H1 (cell line): Measurements from ENCODE around the gene PSPH. TPM values are rescaled to one million over a fixed set of nuclear protein-coding genes. Genes with fewer than 3 reads are reported as not detected.

ENCODE experiments used
- CTCF ChIA-PET: fragments of 300-600 bp; sonication (Branson Sonifier 250); formaldehyde crosslinking; loops from one replicate; lab custom pipeline; 2021; ENCODE audit not compliant: partially characterized antibody; lab: Charles Lee
- POLR2A ChIA-PET: fragments of 300-600 bp; sonication (Branson Sonifier 250); formaldehyde crosslinking; loops from one replicate; lab custom pipeline; 2021; ENCODE audit warnings: inconsistent platforms; ENCODE audit not compliant: partially characterized antibody; lab: Charles Lee
- DNase-seq, 2 experiments: peaks; one replicate each; pipeline versions ENCODE4 v3.0.0 to v3.0.0-alpha.2; 2010 to 2022; ENCODE audit warnings: low spot score in 2 of 2, low read depth in 1 of 2, mixed read lengths in 1 of 2
- FAIRE-seq: peaks from 2 replicates; lab custom pipeline; 2011; peaks lifted over from hg19 to GRCh38; lab: Jason Lieb, UNC
- H2AFZ ChIP-seq: 2 replicates; pipeline ENCODE4 v1.8.1; 2012; ENCODE audit warnings: low read length, inconsistent platforms
- H2AK5ac ChIP-seq: 2 replicates; pipeline ENCODE4 v1.6.1; 2013; ENCODE audit warnings: low read depth, low read length
- H2BK120ac ChIP-seq: replicated peaks from 2 replicates; pipeline ENCODE3; 2013; ENCODE audit warnings: low read depth, low read length, inconsistent platforms
- H2BK12ac ChIP-seq: 2 replicates; pipeline ENCODE4 v1.6.1; 2013; ENCODE audit warnings: low read depth, low read length
- H2BK15ac ChIP-seq: 2 replicates; pipeline ENCODE4 v1.6.1; 2013; ENCODE audit warnings: low read length
- H2BK20ac ChIP-seq: 2 replicates; pipeline ENCODE4 v1.6.1; 2013; ENCODE audit warnings: low read length
- H2BK5ac ChIP-seq: 2 replicates; pipeline ENCODE4 v1.6.1; 2013; ENCODE audit warnings: low read depth, low read length
- H3K14ac ChIP-seq: 2 replicates; pipeline ENCODE4 v1.6.1; 2013; ENCODE audit warnings: inconsistent platforms; ENCODE audit not compliant: insufficient read length
- H3K18ac ChIP-seq: 2 replicates; pipeline ENCODE4 v1.6.1; 2013; ENCODE audit warnings: low read length; ENCODE audit errors: extremely low read depth
- H3K23ac ChIP-seq: 2 replicates; pipeline ENCODE4 v1.6.1; 2013; ENCODE audit warnings: inconsistent platforms; ENCODE audit not compliant: insufficient read length
- H3K23me2 ChIP-seq: 2 replicates; pipeline ENCODE4 v1.6.1; 2013; ENCODE audit warnings: low read depth, low read length
- H3K27ac ChIP-seq: 2 replicates; pipeline ENCODE4 v1.6.1; 2011; ENCODE audit warnings: low read depth, low read length, inconsistent platforms
- H3K27me3 ChIP-seq, 4 experiments: replicated peaks in 1 of 4; 1 replicate in 1 of 4; 2 replicates in 3 of 4; pipeline versions ENCODE4 v1.6.1 to v1.8.1; 2011 to 2013; ENCODE audit warnings: low read length in 3 of 4, mild to moderate bottlenecking in 3 of 4, inconsistent platforms in 2 of 4, mixed read lengths in 2 of 4, moderate library complexity in 1 of 4; ENCODE audit not compliant: control insufficient read depth in 3 of 4, insufficient read depth in 3 of 4; ENCODE audit errors: extremely low read depth in 1 of 4
- H3K36me3 ChIP-seq, 4 experiments: 2 replicates each; pipeline versions ENCODE4 v1.6.1 to v1.8.1; 2011 to 2013; ENCODE audit warnings: mild to moderate bottlenecking in 4 of 4, low read length in 3 of 4, moderate library complexity in 2 of 4, control low read depth in 1 of 4, inconsistent platforms in 1 of 4; ENCODE audit not compliant: insufficient read depth in 4 of 4, control insufficient read depth in 2 of 4
- H3K4ac ChIP-seq: replicated peaks from 2 replicates; pipeline ENCODE3; 2013; ENCODE audit warnings: low read length, low read depth, mixed read lengths, inconsistent platforms; ENCODE audit not compliant: insufficient read length
- H3K4me1 ChIP-seq, 4 experiments: replicated peaks in 1 of 4; 1 replicate in 1 of 4; 2 replicates in 3 of 4; pipeline versions ENCODE4 v1.6.1 to v1.8.1; 2011 to 2013; ENCODE audit warnings: low read length in 3 of 4, inconsistent platforms in 2 of 4, mixed read lengths in 1 of 4; ENCODE audit not compliant: insufficient read depth in 4 of 4, control insufficient read depth in 3 of 4
- H3K4me2 ChIP-seq, 2 experiments: 2 replicates each; pipeline versions ENCODE4 v1.6.1 to v1.8.1; 2011 to 2013; ENCODE audit warnings: low read depth in 2 of 2, low read length in 2 of 2, control low read depth in 1 of 2, inconsistent platforms in 1 of 2, mild to moderate bottlenecking in 1 of 2; ENCODE audit not compliant: insufficient read depth in 1 of 2
- H3K4me3 ChIP-seq, 4 experiments: fragments of 200-600, 300-600 bp in 1 of 4; sonication (generic), shearing (Covaris generic), sonication (Bioruptor Twin) in 1 of 4; 2 replicates each; pipeline versions ENCODE4 v1.5.1 to v1.8.1; 2011 to 2016; ENCODE audit warnings: low read length in 4 of 4, low read depth in 3 of 4, control low read depth in 2 of 4, inconsistent platforms in 2 of 4, mild to moderate bottlenecking in 2 of 4, mixed read lengths in 1 of 4, moderate library complexity in 1 of 4; ENCODE audit not compliant: insufficient read depth in 2 of 4; ENCODE audit errors: extremely low read depth in 1 of 4
- H3K56ac ChIP-seq: replicated peaks from 2 replicates; pipeline ENCODE3; 2013; ENCODE audit warnings: low read depth, mild to moderate bottlenecking, mixed read lengths, low read length, inconsistent platforms; ENCODE audit not compliant: insufficient read length
- H3K79me1 ChIP-seq: 2 replicates; pipeline ENCODE4 v1.6.1; 2013; ENCODE audit warnings: low read depth, low read length, control low read depth
- H3K79me2 ChIP-seq, 2 experiments: 2 replicates each; pipeline versions ENCODE4 v1.6.1 to v1.8.1; 2012 to 2013; ENCODE audit warnings: low read length in 2 of 2, mild to moderate bottlenecking in 2 of 2, inconsistent platforms in 1 of 2; ENCODE audit not compliant: insufficient read depth in 2 of 2, control insufficient read depth in 1 of 2
- H3K9ac ChIP-seq, 4 experiments: replicated peaks in 1 of 4; 1 replicate in 1 of 4; 2 replicates in 3 of 4; pipeline versions ENCODE4 v1.6.1 to v1.8.1; 2011 to 2013; ENCODE audit warnings: low read depth in 3 of 4, low read length in 3 of 4, control low read depth in 2 of 4, mild to moderate bottlenecking in 2 of 4, moderate library complexity in 2 of 4, inconsistent platforms in 1 of 4; ENCODE audit errors: extremely low read depth in 1 of 4
- H3K9me3 ChIP-seq, 2 experiments: 2 replicates each; pipeline versions ENCODE4 v1.6.1 to v1.8.1; 2012 to 2013; ENCODE audit warnings: mild to moderate bottlenecking in 2 of 2, moderate library complexity in 2 of 2, control low read depth in 1 of 2, inconsistent platforms in 1 of 2, low read depth in 1 of 2, low read length in 1 of 2, mixed read lengths in 1 of 2; ENCODE audit not compliant: insufficient read depth in 2 of 2
- H4K20me1 ChIP-seq, 2 experiments: replicated peaks in 1 of 2; 2 replicates each; pipeline versions ENCODE3 to v1.8.1; 2011 to 2013; ENCODE audit warnings: inconsistent platforms in 2 of 2, low read length in 2 of 2, mild to moderate bottlenecking in 1 of 2; ENCODE audit not compliant: insufficient read depth in 2 of 2, control insufficient read depth in 1 of 2
- H4K5ac ChIP-seq: 2 replicates; pipeline ENCODE4 v1.6.1; 2013; ENCODE audit warnings: low read length, low read depth, mixed read lengths, inconsistent platforms; ENCODE audit not compliant: insufficient read length
- H4K8ac ChIP-seq: 2 replicates; pipeline ENCODE4 v1.8.0; 2013; ENCODE audit warnings: mild to moderate bottlenecking, moderate library complexity, low read length, inconsistent platforms; ENCODE audit not compliant: insufficient read depth; ENCODE audit errors: extremely low read depth
- H4K91ac ChIP-seq: replicated peaks from 2 replicates; pipeline ENCODE3; 2013; ENCODE audit warnings: low read length, mixed read lengths, inconsistent platforms; ENCODE audit not compliant: insufficient read length
- ASH2L ChIP-seq: fragments of 200-600, 300-600 bp; sonication (generic); IDR thresholded peaks from one replicate; pipeline ENCODE4 v1.7.1; 2017; ENCODE audit warnings: low read length
- EGR1 ChIP-seq: IDR thresholded peaks from 2 replicates; pipeline ENCODE4 v1.6.1; 2011; ENCODE audit warnings: low read depth, low read length, borderline replicate concordance
- JUN ChIP-seq: IDR thresholded peaks from 2 replicates; pipeline ENCODE4 v1.6.1; 2011; ENCODE audit warnings: low read depth, mild to moderate bottlenecking, improper control_type of control experiment, low read length
- RXRA ChIP-seq: IDR thresholded peaks from 2 replicates; pipeline ENCODE4 v1.6.1; 2011; ENCODE audit warnings: low read depth, mild to moderate bottlenecking, low read length, moderate library complexity; ENCODE audit not compliant: insufficient read depth
- SIX5 ChIP-seq: IDR thresholded peaks from 2 replicates; pipeline ENCODE4 v1.6.1; 2011; ENCODE audit warnings: mild to moderate bottlenecking, low read depth, low read length
- SP4 ChIP-seq: IDR thresholded peaks from 2 replicates; pipeline ENCODE4 v1.6.1; 2012; ENCODE audit warnings: low read length, inconsistent platforms
- SRF ChIP-seq: IDR thresholded peaks from 2 replicates; pipeline ENCODE4 v1.6.1; 2011; ENCODE audit warnings: mild to moderate bottlenecking, low read depth, low read length, moderate library complexity
- WGBS, 2 experiments: shearing (Covaris generic) in 1 of 2; methylation state at CpG; one replicate each; pipeline versions ENCODE4 v1.1.6 to v1.1.7; 2013 to 2015; ENCODE audit warnings: low lambda C conversion rate in 2 of 2, mixed read lengths in 2 of 2, inconsistent platforms in 1 of 2, low coverage in 1 of 2, missing lambda C conversion rate in 1 of 2; ENCODE audit not compliant: insufficient replicate concordance in 2 of 2, insufficient coverage in 1 of 2, insufficient read length in 1 of 2; ENCODE audit errors: extremely low coverage in 1 of 2, missing lambda C conversion rate in 1 of 2; 5-methylcytosine and 5-hydroxymethylcytosine counted together
- polyA plus RNA-seq, 7 experiments: library from polyadenylated mRNA; depleted of rRNA in 3 of 7; stranded (reverse) in 5 of 7; unstranded in 2 of 7; fragments of >200 nt in 5 of 7; fragments of 200-250 nt in 2 of 7; gene quantifications; 1 replicate in 5 of 7; 2 replicates in 1 of 7; 4 replicates in 1 of 7; pipeline versions ENCODE4 v1.2.1 to v1.2.3, GENCODE V29; 2011 to 2013; ENCODE audit warnings: missing spikeins in 2 of 7, mixed read lengths in 2 of 7
- total RNA-seq: library from RNA; stranded (reverse); fragmentation: NEBNext Ultra II Directional; extraction: Animal tissue kit (Norgen Biotek cat#: 25700); gene quantifications from 2 replicates; pipeline ENCODE4 v1.2.1, GENCODE V29; 2021
- TF ChIP-seq, protein P1 (sequence below), 3 experiments: IDR thresholded peaks; 1 replicate in 2 of 3; 2 replicates in 1 of 3; pipeline versions ENCODE4 v1.5.1 to v1.6.1; 2011; ENCODE audit warnings: low read length in 3 of 3, mild to moderate bottlenecking in 3 of 3, inconsistent platforms in 2 of 3, low read depth in 1 of 3, moderate library complexity in 1 of 3; ENCODE audit not compliant: insufficient read depth in 1 of 3; ENCODE audit errors: control extremely low read depth in 1 of 3

Gene PSPH
- total and polyA plus RNA-seq, 2 of the 8 experiments (the other 6 are each of a cell fraction or from before 2014, with no cell fraction given): 31.0 to 64.8 TPM

GRCh38 chr7:56007891-56008290 lies 43.4 kb downstream of the PSPH start:
- no peak overlapping the region for H3K4ac ChIP-seq
- no peak overlapping the region for H4K91ac ChIP-seq
- no peaks in the 10 kb centered on the region for H3K23me2 ChIP-seq
- no peaks in the 10 kb centered on the region for H3K79me1 ChIP-seq
- no peak overlapping the region for H4K5ac ChIP-seq
- no peak for FAIRE-seq
- H2BK120ac ChIP-seq: no peak overlapping the region
- POLR2A ChIA-PET: interaction anchor here (0.6 to 40.8 kb wide), 10 partner anchors 10 to 603 kb away, joined by 3 to 869 read pairs (median 4); partner anchors contain the start of genes CCT6A, PSPH and SUMF2
- DNase-seq: no peak
- no peak overlapping the region for H2BK20ac ChIP-seq
- no peak overlapping the region for H3K9ac ChIP-seq
- H3K27ac ChIP-seq: no peak overlapping the region
- peaks cover 0 to 15% (median 5%) of the 10 kb centered on the region in 4 experiments; a peak in 4 of 8 replicates for H3K36me3 ChIP-seq
- H3K56ac ChIP-seq: no peak overlapping the region
- no peak overlapping the region for H2BK12ac ChIP-seq
- no peaks in the 10 kb centered on the region for H3K79me2 ChIP-seq
- H3K23ac ChIP-seq: no peak overlapping the region
- H2AFZ ChIP-seq: no peak overlapping the region
- no peaks in the 10 kb centered on the region for H4K20me1 ChIP-seq
- no peak overlapping the region for H3K4me3 ChIP-seq
- no peak overlapping the region for H3K18ac ChIP-seq
- H2BK5ac ChIP-seq: no peak overlapping the region
- H3K4me2 ChIP-seq: no peak overlapping the region
- TF ChIP-seq EGR1: no peak
- no peak for TF ChIP-seq SIX5
- TF ChIP-seq ASH2L: no peak
- no peak for TF ChIP-seq JUN
- TF ChIP-seq SP4: no peak
- no peak for TF ChIP-seq SRF
- TF ChIP-seq, protein P1, sequence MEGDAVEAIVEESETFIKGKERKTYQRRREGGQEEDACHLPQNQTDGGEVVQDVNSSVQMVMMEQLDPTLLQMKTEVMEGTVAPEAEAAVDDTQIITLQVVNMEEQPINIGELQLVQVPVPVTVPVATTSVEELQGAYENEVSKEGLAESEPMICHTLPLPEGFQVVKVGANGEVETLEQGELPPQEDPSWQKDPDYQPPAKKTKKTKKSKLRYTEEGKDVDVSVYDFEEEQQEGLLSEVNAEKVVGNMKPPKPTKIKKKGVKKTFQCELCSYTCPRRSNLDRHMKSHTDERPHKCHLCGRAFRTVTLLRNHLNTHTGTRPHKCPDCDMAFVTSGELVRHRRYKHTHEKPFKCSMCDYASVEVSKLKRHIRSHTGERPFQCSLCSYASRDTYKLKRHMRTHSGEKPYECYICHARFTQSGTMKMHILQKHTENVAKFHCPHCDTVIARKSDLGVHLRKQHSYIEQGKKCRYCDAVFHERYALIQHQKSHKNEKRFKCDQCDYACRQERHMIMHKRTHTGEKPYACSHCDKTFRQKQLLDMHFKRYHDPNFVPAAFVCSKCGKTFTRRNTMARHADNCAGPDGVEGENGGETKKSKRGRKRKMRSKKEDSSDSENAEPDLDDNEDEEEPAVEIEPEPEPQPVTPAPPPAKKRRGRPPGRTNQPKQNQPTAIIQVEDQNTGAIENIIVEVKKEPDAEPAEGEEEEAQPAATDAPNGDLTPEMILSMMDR (IDR thresholded peaks at IDR 0.05; ENCODE audit: control extremely low read depth in 1 of 3, insufficient read depth in 1 of 3, low read depth in 1 of 3, low read length in 3 of 3): no peak
- TF ChIP-seq RXRA: no peak
- no peak overlapping the region for H2BK15ac ChIP-seq
- no peak overlapping the region for H2AK5ac ChIP-seq
- no peak overlapping the region for H3K14ac ChIP-seq
- CTCF ChIA-PET: interaction anchor here (0.6 to 4.1 kb wide), 6 partner anchors 26 to 115 kb away, joined by 3 to 28 read pairs (median 4); partner anchors contain the start of genes CCT6A, PHKG1 and PSPH
- WGBS, 2 experiments: 92% methylated on average over 9 of the region's 9 CpGs; no CpG with 5 or more reads in 1 of the 2 experiments
- H3K4me1 ChIP-seq: no peaks in the 10 kb centered on the region
- no peaks in the 10 kb centered on the region for H3K9me3 ChIP-seq
- no peaks in the 10 kb centered on the region; a peak in 1 of 7 replicates for H3K27me3 ChIP-seq
- H4K8ac ChIP-seq: no peak overlapping the region
